ENCODE results near the gene MAMSTR. TPM values are rescaled to one million over a fixed set of nuclear protein-coding genes. Genes with fewer than 3 reads are reported as not detected.

The MAMSTR gene
- total and polyA plus RNA-seq, 2 donors (not counting 1 experiment from before 2014, with no cell fraction given) = 0.60 to 1.6 TPM

GRCh38 chr19:48734625-48735024 is 15.1 kb upstream of the MAMSTR start:
- H3K4me3 Mint-ChIP-seq = no peak overlapping the region
- Histone ChIP-seq H3K27ac (ENCODE audit: low read length in 2 of 2) (no peak overlapping the region), H4K20me1 (ENCODE audit: control insufficient read depth, insufficient read depth, low read length, poor library complexity, severe bottlenecking) (no peaks in the 10 kb centered on the region), H3K4me1 (ENCODE audit: control insufficient read depth in 2 of 2, insufficient read depth in 2 of 2, low read length in 2 of 2) (peaks cover 5 to 7% of the 10 kb centered on the region in 2 donors), H3K4me2 (replicated peaks; ENCODE audit: low read depth, low read length, poor library complexity, severe bottlenecking) (no peak overlapping the region), H3K27me3 (replicated peaks in 1 of 4; ENCODE audit: control extremely low read depth in 1 of 4, control insufficient read depth in 3 of 4, insufficient read depth in 4 of 4, low read length in 3 of 4) (peaks cover 0 to 3% (median 0%) of the 10 kb centered on the region in 4 experiments), H3K4me3 (ENCODE audit: control extremely low read depth in 1 of 5, extremely low read depth in 1 of 5, insufficient read depth in 1 of 5, low read depth in 2 of 5, low read length in 4 of 5) (no peak overlapping the region), H3K79me2 (ENCODE audit: control insufficient read depth, insufficient read depth, low read length) (no peaks in the 10 kb centered on the region), H3K9ac (ENCODE audit: low read length) (no peak overlapping the region), H3K36me3 (replicated peaks in 1 of 2; ENCODE audit: control extremely low read depth in 1 of 2, control insufficient read depth in 1 of 2, extremely low read depth in 1 of 2, insufficient read depth in 2 of 2, low read length in 1 of 2) (no peaks in the 10 kb centered on the region), H3K9me3 (ENCODE audit: control extremely low read depth in 1 of 3, control insufficient read depth in 2 of 3, insufficient read depth in 1 of 3, low read length in 2 of 3) (peaks cover 0 to 8% (median 0%) of the 10 kb centered on the region in 3 donors), H2AFZ (ENCODE audit: insufficient read depth, low read depth, low read length, poor library complexity, severe bottlenecking) (no peak overlapping the region)
- CTCF ChIA-PET = no interaction called here
- no peak overlapping the region for H3K27ac Mint-ChIP-seq
- no peak for TF ChIP-seq CTCF (IDR thresholded peaks at IDR 0.05)
- TF ChIP-seq EZH2 (IDR thresholded peaks at IDR 0.05; ENCODE audit: borderline replicate concordance, insufficient read depth, low read depth, low read length, poor library complexity, severe bottlenecking) = no peak
- ATAC-seq (ENCODE audit: low read depth) (no peak), DNase-seq (no peak)
- intact Hi-C loops (cut with micrococcal nuclease) = no loop called here
- H3K27me3 Mint-ChIP-seq = no peaks in the 10 kb centered on the region
- POLR2A ChIA-PET = no interaction called here
- H3K4me1 Mint-ChIP-seq = peaks cover 4% of the 10 kb centered on the region
- WGBS (ENCODE audit: insufficient coverage) = 97% methylated on average over 6 of the region's 9 CpGs
- no peaks in the 10 kb centered on the region for H3K9me3 Mint-ChIP-seq (ENCODE audit: insufficient read depth)

- CTCF ChIA-PET = interaction anchor here (1.6 kb wide), 1 partner anchor 111 kb away, joined by 4 read pairs; no protein-coding TSS in a partner anchor
- H3K4me3 ChIP-seq (ENCODE audit: control extremely low read depth in 1 of 5, extremely low read depth in 1 of 5, insufficient read depth in 1 of 5, low read depth in 2 of 5, low read length in 4 of 5) = no peak overlapping the region
- H3K27ac ChIP-seq (ENCODE audit: low read length in 2 of 2) = no peak overlapping the region
- no peak overlapping the region for H3K9ac ChIP-seq (ENCODE audit: low read length)
- Mint-ChIP-seq H3K27ac (no peak overlapping the region), H3K4me1 (peaks cover 3% of the 10 kb centered on the region), H3K27me3 (no peaks in the 10 kb centered on the region), H3K4me3 (no peak overlapping the region), H3K9me3 (ENCODE audit: insufficient read depth) (peaks cover 2% of the 10 kb centered on the region)
- H3K4me2 ChIP-seq (replicated peaks; ENCODE audit: low read depth, low read length, poor library complexity, severe bottlenecking) = no peak overlapping the region
- intact Hi-C loops (cut with micrococcal nuclease) = no loop called here
- H3K27me3 ChIP-seq (replicated peaks in 1 of 4; ENCODE audit: control extremely low read depth in 1 of 4, control insufficient read depth in 3 of 4, insufficient read depth in 4 of 4, low read length in 3 of 4) = no peaks in the 10 kb centered on the region
- POLR2A ChIA-PET = no interaction called here
- H3K4me1 ChIP-seq (ENCODE audit: control insufficient read depth in 2 of 2, insufficient read depth in 2 of 2, low read length in 2 of 2) = peaks cover 4 to 5% of the 10 kb centered on the region in 2 donors
- 92% methylated on average over 4 of the region's 4 CpGs for WGBS (ENCODE audit: insufficient coverage)
- H2AFZ ChIP-seq (ENCODE audit: insufficient read depth, low read depth, low read length, poor library complexity, severe bottlenecking) = no peak overlapping the region
- ATAC-seq (ENCODE audit: low read depth) (no peak), DNase-seq (no peak)
- TF ChIP-seq CTCF (IDR thresholded peaks at IDR 0.05) (no peak), EZH2 (IDR thresholded peaks at IDR 0.05; ENCODE audit: borderline replicate concordance, insufficient read depth, low read depth, low read length, poor library complexity, severe bottlenecking) (no peak)
- no peaks in the 10 kb centered on the region for H3K36me3 ChIP-seq (replicated peaks in 1 of 2; ENCODE audit: control extremely low read depth in 1 of 2, control insufficient read depth in 1 of 2, extremely low read depth in 1 of 2, insufficient read depth in 2 of 2, low read length in 1 of 2)
- H4K20me1 ChIP-seq (ENCODE audit: control insufficient read depth, insufficient read depth, low read length, poor library complexity, severe bottlenecking) = no peaks in the 10 kb centered on the region
- H3K9me3 ChIP-seq (ENCODE audit: control extremely low read depth in 1 of 3, control insufficient read depth in 2 of 3, insufficient read depth in 1 of 3, low read length in 2 of 3) = peaks cover 0 to 15% (median 8%) of the 10 kb centered on the region in 3 donors
- no peaks in the 10 kb centered on the region for H3K79me2 ChIP-seq (ENCODE audit: control insufficient read depth, insufficient read depth, low read length)
These were observed 11.9 kb upstream of the MAMSTR start for GRCh38 chr19:48731452-48731851.

All from B cell (primary cell).